Measurements from ENCODE around the gene KCNB1.

KCNB1 gene

GRCh38 chr20:49384437-49385434, 97.7 kb downstream of the KCNB1 start:
- no peak for DNase-seq

DNA sequence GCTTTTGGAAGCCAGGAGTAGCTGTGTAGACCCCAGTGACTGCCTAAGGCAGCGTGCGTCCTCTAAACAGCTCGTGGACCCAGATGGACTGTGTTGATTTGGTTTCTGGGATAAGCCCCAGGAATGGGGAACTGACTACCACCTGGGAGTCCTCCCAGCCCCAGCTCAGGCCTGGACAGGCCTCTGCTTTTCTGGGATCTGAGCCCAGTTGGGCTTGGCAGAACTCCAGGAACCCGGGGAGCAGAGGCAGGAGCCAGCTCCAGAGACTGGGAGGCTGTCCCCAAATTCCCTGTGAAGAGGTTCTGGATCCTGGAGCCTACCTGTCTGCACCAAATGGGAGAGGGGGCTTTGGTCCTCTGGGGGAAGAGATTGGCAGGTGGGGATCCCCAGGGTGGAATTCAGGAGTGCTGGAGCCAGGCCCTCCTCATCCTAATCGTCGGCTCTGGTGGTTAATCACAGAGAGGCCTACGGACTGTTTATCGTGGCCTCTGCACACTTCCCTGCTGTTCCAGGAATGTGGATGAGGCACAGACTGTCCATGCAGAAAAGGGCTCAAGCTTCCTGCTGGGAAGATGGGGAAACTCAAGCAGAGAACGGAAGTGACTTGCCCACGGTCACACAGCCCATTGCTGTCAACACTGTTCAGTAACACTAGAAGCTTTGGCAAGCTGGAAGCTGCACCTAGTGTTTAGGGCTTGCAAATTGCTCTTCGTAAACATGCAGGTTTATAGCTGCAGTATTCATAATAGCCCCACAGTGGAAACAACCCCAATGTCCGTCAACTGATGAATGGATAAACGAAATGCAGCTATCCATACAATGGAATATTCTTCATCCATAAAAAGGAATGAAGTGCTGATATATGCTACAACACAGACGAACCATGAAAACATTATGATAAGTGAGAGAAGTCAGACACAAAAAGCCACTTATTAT, 100.6 kb downstream of the KCNB1 start:
- no peak for DNase-seq

GRCh38 chr20:49380337-49380780, 102.1 kb downstream of the KCNB1 start:
- DNase-seq: no peak

DNA sequence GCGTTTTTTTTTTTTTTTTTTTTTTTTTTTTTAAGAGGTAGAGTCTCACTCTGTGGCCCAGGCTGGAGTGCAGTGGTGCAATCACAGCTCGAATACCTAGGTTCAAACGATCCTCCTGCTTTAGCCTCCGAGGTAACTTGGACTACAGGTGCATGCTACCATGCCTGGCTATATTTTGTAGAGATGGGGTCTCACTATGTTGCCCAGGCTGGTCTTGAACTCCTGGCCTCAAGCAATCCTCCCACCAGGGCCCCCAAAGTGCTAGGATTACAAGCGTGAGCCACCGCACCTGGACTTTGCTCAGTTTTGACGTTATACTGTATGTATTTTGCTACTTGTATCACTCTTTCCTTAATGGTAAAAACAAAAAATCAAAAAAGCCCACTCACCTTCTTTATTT, 103.1 kb downstream of the KCNB1 start:
- no peak for DNase-seq

GRCh38 chr20:49377326-49377725, 105.1 kb downstream of the KCNB1 start:
- DNase-seq: no peak

- no peak for DNase-seq
Observed at GRCh38 chr20:49375170-49375569, 107.3 kb downstream of the KCNB1 start.

DNA sequence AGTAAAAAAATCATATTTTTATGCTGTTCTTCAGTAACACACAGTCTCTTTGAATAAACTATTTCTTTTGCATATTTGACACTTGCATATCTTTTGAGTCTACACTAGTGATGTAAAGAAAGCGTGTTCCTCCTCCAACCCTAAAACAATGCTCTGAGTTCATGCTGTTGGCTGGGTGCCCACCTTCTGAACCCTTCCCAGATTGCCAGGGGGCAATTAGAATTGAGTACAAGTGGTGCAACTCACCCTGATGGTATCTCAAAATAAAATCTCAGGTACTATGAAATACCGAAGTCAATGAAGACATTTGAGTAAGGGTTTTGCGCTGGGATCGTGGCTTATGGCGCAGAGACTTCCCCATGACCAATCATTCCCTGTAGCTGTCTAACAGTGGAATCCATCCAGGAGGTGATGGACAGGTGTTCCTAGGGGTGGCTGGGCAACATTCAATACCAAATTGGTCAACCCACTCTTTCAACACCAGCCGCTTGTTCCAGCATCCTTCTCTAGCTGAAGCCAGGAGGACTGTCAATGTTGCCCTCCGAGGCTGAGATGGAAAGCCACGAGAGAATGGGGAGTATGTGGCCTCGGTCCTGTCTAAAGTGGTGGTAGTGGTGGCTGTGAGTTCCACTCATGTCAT, 110.3 kb downstream of the KCNB1 start:
- no peak for DNase-seq

- DNase-seq: no peak
Observed at GRCh38 chr20:49368596-49368995, 113.9 kb downstream of the KCNB1 start.

- DNase-seq: no peak
Observed at GRCh38 chr20:49367113-49367512, 115.4 kb downstream of the KCNB1 start.

- no peak for DNase-seq
Observed at GRCh38 chr20:49366687-49367086, 115.8 kb downstream of the KCNB1 start.

GRCh38 chr20:49361862-49362660, 120.4 kb downstream of the KCNB1 start:
- no peak for DNase-seq

DNA sequence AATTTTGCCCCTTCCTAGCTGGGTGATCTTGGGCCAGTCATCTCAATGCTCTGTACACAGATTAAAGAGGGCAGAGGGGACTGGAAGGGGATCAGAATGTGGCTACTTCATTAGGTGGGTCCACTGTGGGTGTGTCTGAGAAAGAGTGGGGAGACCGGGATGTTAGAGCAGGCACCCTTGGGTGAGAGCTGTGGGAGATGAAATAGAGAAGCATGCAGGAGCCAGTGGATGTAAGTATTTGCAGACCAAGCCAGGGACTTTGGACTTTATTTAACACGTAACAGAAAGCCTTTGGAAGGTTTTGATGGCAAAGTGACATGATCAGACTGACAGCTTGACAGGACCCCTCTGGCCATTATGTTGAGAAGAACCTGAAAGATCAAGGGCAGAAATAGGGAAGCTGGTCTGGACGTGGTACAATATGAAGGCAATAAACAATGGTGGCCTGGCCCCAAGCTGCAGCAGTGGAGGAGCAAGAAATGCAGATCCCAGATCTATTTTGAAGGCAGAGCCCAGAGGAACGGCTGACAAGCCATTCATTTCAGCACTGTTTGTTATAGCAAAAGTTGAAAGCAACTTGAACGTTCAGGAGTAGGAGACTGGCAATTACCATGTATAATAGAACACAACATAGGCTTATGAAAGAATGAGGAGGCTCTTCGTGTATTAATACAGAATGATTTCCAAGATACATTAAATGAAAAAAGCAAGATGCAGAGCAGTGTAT, 122.1 kb downstream of the KCNB1 start:
- DNase-seq: no peak

GRCh38 chr20:49356676-49357075, 125.8 kb downstream of the KCNB1 start:
- no peak for DNase-seq

- DNase-seq: no peak
Observed at GRCh38 chr20:49354673-49355072, 127.8 kb downstream of the KCNB1 start.

DNA sequence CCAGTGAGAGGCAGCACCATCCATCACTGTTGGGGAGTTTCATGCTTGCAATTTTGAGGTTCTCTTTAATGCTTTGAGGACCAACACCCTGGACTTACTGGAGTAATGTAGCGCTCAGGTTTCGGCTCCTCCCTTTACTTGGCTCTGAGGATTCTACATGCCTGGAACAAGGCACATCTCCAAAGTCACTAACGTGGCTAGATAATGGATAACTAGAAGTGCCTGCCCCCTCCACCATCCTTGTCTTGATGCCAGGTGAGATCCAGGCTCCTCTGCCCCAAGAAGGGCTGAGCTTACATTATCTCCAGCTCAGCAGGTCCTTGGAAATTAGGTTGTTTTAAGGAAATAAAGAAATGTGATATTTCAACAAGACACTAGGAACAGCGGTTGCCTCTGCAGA, 129.1 kb downstream of the KCNB1 start:
- no peak for DNase-seq

DNA sequence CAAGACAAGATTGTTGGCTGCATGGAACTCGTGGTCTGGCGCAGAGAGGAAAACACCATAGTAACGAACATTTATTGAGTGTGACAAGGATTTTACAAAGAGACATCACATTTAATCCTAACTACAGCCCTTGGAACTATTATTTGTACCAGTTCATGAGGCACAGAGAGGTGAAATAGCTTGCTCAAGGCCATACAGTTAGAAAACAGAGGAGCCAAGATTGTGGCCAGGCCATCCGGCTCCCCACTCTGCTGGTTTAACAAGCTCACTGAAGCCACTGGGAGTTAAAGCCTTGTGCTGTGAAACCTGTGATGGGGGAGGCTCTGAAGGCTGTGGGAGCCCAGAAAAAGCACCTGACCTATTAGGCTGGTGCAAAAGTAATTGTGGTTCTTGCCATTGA, 129.7 kb downstream of the KCNB1 start:
- no peak for DNase-seq

DNA sequence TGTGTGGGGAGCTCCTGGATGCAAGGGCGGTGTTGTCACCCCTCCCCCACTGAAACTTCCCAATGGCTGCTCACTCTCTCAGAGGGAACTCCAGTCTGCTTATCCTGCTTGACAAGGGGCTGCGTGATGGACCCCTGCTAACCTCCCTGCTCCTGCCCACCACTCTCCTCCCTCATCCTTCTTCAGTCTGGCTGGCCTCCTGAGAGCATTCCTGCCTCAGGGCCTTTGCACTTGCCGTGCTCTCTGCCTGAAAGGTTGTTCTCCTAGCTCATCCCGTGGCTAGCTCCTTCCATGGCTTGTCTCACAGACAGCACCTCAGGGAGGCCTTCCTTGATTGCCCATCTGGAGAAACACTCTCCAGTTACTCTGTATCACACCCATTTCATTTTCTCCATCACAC, 130.7 kb downstream of the KCNB1 start:
- no peak for DNase-seq

DNA sequence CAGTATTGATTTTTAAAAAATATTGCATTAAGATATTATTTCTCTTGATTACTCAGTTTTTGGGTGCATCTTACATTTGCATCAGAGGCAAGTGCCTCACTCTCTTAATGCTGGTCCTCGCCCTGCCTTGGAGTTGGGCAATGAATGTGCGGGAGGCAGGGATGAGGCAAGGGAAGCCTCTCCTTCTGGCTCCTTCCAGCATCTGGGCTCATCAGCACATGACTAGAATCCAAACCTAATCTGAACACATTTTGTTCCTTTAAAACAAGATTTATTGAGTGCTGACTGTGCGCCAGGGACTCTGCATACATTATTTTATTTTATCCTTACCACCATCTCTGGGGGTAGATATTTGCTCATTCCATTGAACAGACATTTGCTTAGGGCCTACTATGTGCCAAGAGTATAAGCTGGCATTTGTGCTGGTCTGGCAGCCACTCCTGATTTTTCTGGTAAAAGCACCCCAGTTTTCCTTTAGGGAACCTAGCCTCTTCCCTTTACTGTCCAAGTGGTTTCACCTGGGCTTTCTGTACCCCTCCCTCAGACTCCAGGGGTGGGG, 132.7 kb downstream of the KCNB1 start:
- no peak for DNase-seq

GRCh38 chr20:49349078-49349477, 133.4 kb downstream of the KCNB1 start:
- DNase-seq: no peak

- no peak for DNase-seq
Observed at GRCh38 chr20:49348563-49348962, 133.9 kb downstream of the KCNB1 start.

GRCh38 chr20:49347156-49347555, 135.3 kb downstream of the KCNB1 start:
- DNase-seq: no peak
